AG09319 (cell line): ENCODE measurements around the gene SLC25A34.

ENCODE experiments used
- DNase-seq: peaks from one replicate; pipeline ENCODE4 v3.0.0-alpha.2; 2010; ENCODE audit warnings: low read depth; ENCODE audit errors: extremely low read depth
- CTCF ChIP-seq: IDR thresholded peaks from 2 replicates; pipeline ENCODE4 v1.5.1; 2011; ENCODE audit warnings: low read depth, mild to moderate bottlenecking, inconsistent platforms, low read length, moderate library complexity

Gene SLC25A34

GRCh38 chr1:15758953-15759661, 23.0 kb downstream of the SLC25A34 start:
- no peak for TF ChIP-seq CTCF
- no peak for DNase-seq

- TF ChIP-seq CTCF = no peak
These were observed 24.6 kb downstream of the SLC25A34 start for GRCh38 chr1:15760520-15761211.

GRCh38 chr1:15761366-15762128, 25.5 kb downstream of the SLC25A34 start:
- no peak for DNase-seq
- TF ChIP-seq CTCF = no peak

More at GRCh38 chr1:15760520-15761211, 24.6 kb downstream of the SLC25A34 start:
- no peak for DNase-seq

GRCh38 chr1:15762546-15762945, 26.5 kb downstream of the SLC25A34 start:
- DNase-seq = no peak
- TF ChIP-seq CTCF = no peak

- no peak for DNase-seq
- TF ChIP-seq CTCF = no peak
These were observed 28.3 kb downstream of the SLC25A34 start for GRCh38 chr1:15764269-15764764.

GRCh38 chr1:15764890-15765289, 28.8 kb downstream of the SLC25A34 start:
- TF ChIP-seq CTCF = no peak
- no peak for DNase-seq
